CD4-positive, alpha-beta T cell treated with Interleukin-2 at 100 ng/mL for 4 hours (primary cell): ENCODE results near the gene ATAD3C.
"Not testable (repeated sequence)": the region's sequence is repeated elsewhere in the genome, so short reads cannot be mapped to it uniquely, and the experiment has no call there.

ENCODE experiments used
- DNase-seq: peaks from one replicate; pipeline ENCODE4 v3.0.0-alpha.2; 2020; ENCODE audit warnings: low spot score

Gene ATAD3C

DNA sequence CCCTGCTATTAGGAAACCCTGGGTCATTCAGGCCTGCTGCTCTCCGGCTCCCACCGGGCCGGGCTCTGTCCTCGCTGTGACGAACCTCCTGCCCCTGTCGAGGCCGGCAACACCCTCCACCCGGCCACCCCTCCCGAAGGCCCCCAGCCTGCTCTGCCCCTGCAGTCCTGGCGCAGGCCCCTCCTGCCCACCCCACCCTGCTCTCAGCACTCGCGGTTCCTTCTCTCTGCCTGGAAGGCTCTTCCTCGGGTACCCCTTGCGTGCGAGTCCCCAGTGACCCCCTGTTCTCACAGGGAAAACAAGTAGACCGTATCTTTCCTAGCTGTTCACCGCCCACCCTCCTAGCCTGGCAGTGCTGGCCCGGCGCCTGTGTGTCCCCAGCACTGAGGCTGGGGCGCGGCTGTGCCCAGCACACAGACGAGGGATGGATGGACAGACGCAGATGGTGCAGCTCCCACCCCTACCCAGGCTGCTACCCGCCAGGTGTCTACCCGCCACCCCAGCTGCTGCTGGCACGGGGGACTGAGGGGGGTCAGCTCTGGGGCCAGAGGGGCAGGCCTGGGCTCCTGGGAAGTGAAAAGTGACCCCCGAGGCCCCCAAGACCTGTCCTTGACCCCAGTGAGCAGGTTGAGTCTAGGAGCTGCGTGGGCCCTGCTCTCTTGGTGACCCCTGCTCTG lies 17.1 kb upstream of the ATAD3C start:
- no peak for DNase-seq

DNA sequence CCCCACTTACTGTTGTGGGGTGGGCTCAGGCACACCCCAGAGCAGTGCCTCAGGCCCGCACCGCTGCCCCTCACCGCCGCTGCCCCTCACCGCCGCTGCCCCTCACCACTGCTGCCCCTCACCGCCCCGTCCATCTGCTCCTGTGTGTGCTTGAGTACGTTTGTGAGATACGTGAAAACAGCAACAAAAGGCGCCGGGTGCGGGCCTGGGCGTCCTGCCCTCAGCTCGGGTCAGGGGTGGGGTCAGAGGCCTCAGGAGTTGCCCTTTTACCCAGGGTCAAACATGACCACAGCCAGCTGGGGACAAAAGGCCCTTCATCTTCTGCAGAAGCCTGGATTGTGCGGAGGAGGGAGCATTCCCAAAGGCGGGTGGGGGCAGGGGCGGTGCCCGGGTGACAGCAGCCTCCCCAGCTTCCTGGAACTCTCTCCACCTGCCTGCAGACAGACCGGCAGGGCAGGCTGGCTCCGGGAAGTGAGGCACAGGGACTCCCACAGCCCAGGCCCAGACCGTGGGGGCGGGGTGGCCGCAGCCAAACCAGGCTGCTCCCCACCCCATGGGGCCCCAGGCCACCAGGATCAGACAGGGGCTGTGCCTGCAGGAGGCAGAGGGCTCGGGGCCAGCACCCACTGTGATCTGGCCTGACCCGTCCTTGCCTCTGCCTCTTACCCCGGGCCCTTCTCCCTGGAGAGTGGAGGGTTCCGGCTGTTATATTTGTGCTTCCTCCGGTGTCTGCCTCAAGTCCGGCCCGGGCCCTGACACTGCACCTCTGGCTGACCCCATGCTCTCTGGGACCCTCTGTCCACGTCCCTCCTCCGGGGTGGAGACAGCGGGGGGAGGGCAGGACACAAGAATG lies 16.3 kb upstream of the ATAD3C start:
- DNase-seq = no peak

DNA sequence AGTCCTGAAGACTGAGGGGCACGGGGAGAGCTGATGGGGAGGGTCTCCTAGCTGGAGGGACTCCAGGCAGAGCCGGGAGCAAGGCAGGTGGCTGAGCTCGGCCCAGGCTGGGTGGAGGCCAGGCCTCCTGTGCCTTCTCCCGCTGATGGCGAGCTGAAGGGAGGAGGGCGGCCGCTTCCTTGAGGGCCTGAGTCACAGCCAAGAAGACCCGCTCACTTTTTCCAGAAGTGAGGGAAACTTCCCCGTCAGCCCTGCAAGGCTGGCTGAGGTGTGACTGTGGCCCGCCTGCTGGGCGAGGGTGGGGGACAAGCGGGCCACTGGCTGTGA lies 15.7 kb upstream of the ATAD3C start:
- DNase-seq = no peak

DNA sequence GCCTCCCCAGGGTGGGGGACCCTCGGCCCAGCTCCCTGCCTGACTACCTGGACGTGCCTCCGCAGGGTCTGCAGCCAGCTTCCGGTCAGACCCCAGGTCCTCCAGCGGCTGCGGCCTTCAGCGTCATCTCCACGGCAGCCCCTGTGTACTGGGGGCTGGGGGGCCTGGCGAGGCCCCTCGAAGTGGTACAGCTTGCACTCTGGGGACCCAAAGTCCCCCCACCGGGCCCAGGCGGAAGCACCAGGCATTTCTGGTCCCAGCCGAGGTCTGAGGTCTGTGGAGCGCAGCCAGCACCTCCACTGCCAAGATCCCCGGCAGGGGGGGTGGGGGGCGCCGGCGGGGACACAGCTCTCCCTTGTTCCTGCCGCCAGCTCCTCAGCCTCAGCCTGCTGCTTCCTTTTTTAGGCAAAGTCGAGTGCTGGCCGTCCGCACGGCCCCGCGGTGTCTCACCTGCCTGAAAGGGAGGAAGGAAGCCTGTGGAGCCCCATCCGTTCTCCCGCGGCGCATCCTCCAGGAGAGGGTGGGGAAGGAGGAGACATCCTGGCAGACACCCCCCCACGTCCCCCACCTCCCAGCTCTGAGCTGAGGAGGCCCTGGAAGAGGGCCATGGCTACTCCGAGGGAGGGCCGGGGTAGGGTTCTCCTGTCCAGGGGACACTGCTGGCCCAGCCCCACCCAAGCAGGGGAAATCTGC lies 15.2 kb upstream of the ATAD3C start:
- DNase-seq = no peak

DNA sequence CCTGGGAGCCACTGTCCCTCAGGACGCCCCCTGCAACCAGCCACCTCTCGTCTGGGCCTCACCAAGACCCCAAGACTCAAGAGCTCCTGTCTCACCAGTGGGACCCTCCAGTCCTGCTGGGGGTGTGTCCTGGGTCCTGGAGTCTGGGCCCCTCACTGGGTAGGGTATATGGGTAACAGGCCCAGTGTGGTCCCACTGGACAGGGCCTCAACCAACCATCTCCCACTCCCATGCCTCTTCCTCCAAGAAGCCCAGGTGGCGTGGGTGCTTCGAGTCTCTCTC lies 14.7 kb upstream of the ATAD3C start:
- no peak for DNase-seq

DNA sequence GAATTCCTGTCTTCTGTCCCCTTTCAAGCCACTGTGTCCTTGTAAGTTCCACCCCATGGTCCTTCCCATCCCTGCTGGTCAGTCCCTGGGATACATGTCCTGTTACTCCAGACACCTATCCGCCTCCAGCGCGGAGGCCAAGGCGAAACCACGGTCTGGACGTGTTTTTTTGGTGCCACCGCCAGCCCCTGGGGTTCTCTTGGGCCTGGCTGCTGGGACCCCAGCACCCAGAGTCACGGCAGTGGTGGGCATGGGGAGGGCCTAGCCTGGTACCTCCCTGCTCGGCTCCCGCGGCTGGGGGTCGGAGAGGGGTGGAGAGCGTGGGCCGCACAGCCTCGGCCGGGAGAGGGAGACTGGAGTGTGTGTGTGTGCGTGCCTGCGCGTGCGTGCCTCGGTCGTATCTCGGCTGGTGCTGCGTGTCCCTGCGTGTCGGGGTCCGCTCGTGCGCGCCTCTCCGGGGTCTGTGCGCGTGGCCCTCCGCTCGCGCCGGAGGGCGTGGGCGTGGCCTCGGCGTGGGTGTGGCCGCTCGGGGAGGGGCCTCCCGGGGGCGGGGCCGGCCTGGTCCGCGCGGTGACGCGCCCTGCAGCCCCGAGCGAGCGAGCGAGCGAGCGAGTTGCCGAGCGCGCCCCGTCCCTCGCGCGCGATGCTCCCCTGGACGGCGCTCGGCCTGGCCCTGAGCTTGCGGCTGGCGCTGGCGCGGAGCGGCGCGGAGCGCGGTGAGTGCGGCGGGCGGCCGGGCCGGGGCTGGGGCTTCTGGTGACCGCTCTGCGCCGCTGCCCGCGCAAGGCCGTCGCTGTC lies 14.2 kb upstream of the ATAD3C start, which contains the start of gene VWA1:
TSS of gene VWA1 (plus strand) at position 585 of the 798 bp plus-strand sequence. CDS start at position 644, 59 bp downstream.
- DNase-seq = peak; percentile 45

DNA sequence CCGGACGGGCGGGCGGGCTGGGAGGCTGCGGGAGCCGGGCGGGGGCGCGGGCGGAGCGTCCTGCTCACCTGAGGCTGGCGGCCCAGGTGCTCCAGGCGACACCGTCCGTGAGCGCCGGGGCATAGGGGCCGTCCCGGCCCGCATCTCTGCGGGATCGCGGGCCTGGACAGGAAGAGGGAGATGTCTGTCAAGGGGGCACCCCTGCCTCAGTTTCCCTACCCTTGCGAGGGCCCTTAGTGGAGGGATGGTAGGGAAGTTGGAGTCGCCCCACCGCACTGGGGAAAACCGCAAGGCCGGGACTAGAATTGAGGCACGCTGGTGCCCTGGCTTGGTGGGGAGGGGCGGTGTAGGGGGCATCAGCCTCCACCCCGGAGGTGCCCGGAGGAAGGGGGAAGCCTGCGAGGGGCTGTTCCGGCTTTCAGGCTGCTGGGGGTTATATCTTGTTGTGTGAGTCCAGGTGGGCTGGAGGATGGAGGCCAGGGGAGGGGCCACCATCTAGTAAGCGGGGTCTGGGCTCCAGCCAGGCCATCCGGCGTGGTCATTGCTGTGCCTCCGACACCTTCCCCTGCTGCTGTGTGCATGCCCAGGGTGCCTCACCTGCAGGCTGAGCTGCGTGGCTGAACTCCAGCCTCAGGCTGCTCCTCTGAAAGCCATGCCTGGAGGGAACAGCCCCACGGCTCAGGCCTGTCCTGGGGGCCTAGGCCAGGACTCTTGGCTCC lies 13.4 kb upstream of the ATAD3C start:
- no peak for DNase-seq

DNA sequence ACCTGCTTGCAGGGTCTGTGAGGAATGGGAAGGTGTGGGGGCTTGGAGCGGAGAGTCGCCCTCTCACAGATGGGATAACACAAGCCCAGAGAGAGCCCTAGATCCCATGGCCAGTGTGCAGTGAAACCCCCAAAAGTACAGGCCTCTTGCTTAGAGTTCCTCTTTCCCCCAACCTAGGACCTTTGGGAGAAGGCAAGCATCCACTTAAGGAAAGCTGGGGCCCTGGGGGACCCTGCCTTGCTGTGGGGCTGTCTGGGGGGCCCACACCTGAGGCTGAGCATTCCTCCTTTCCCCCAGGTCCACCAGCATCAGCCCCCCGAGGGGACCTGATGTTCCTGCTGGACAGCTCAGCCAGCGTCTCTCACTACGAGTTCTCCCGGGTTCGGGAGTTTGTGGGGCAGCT lies 12.9 kb upstream of the ATAD3C start:
- no peak for DNase-seq

DNA sequence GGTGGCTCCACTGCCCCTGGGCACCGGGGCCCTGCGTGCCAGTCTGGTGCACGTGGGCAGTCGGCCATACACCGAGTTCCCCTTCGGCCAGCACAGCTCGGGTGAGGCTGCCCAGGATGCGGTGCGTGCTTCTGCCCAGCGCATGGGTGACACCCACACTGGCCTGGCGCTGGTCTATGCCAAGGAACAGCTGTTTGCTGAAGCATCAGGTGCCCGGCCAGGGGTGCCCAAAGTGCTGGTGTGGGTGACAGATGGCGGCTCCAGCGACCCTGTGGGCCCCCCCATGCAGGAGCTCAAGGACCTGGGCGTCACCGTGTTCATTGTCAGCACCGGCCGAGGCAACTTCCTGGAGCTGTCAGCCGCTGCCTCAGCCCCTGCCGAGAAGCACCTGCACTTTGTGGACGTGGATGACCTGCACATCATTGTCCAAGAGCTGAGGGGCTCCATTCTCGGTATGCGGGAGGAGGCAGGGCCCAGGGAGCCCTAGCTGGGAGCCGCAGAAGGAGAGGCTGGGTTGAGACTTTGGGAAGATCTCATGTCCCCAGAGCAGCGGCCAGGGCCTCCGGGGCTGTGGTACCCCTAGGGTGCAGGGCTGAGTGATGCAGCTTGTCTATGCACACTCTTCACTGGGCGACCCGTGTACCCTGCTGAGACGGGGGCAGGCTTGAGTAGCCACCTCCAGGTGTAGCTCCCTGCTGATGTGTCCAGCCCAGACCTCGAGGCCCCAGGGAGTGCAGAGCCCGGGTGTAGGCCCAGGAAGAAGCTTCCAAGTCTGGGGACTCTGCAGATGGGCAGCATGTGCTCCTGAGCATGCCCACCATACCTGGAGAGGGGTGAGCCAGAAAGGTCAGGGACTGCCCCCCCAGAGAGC lies 12.2 kb upstream of the ATAD3C start:
- DNase-seq = no peak

DNA sequence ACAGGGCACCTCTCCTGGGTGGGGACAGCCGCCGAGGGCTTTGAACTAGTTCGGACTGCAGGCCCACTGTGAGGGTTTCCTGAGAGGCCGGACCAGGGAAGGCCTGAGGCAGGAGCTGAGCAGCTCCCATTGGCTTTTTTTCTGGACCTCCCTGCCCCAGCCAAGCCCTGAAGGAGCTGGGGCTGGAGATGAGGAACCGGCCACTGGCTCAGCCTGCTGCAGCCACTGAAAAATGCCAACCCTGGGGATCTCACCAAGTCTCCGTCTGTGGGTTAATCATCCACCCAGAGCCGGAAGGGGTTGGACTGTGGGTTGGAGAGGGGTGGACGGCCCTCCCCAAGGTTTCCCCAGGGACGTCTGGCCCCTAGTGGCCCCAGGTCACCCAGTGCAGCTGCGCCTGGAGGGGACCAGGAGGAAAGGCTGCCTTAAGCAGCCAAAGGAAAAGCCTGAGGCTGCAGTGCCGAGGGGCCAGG lies 11.5 kb upstream of the ATAD3C start:
- DNase-seq = no peak

DNA sequence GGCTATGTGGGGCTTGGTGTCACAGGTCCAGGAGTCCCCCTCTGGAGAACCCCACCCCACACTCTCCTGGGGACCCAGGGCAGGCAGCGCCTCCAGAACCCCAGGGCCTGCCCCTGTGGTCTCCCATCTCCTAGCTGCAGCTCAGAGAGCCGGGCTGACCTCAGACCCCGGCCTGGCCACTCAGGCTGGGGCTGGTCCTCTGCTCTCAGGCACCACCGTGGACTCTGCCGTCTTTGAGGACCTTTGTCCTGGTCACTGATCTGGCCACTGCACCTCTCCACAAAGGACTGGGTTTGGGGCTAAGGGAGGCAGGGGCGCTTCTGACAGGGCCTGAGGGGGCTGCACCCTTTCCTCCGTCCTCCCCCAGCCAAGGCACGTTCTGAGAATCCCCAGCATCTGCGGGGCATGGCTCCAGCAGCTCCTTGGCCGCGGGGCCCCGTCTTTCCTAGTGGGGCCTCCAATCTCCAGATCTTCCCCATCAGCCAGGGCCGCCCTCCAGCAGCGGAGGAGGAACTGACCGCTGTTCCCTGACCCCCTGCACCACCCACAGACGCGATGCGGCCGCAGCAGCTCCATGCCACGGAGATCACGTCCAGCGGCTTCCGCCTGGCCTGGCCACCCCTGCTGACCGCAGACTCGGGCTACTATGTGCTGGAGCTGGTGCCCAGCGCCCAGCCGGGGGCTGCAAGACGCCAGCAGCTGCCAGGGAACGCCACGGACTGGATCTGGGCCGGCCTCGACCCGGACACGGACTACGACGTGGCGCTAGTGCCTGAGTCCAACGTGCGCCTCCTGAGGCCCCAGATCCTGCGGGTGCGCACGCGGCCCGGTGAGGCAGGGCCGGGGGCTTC lies 10.7 kb upstream of the ATAD3C start:
- DNase-seq = no peak

DNA sequence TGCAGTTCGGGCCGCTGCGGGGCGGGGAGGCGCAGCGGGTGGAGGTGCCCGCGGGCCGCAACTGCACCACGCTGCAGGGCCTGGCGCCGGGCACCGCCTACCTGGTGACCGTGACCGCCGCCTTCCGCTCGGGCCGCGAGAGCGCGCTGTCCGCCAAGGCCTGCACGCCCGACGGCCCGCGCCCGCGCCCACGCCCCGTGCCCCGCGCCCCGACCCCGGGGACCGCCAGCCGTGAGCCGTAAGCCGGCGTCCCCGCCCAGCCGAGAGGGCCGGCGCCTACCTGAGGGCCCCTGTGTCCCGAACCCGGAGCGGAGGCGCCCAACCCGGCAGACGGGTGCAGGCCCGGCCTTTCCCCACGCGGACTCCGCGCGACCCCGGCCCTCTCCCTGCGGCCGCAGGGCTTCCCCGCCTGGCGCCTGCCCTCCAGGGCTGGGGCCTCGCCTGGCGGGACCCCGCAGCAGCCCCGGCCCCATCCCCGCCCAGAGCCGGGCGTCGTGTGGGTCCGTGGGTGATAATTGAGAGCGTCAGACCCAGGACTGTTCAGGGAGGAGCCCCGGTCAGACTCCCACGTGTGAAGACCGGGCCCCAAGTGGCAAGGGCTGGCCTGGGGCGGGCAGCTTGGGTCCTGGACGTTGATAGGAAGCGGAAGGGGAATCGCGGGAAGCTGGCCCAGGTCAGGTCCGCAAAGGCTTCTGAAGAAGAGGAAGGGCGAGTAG lies 9.8 kb upstream of the ATAD3C start:
- no peak for DNase-seq

DNA sequence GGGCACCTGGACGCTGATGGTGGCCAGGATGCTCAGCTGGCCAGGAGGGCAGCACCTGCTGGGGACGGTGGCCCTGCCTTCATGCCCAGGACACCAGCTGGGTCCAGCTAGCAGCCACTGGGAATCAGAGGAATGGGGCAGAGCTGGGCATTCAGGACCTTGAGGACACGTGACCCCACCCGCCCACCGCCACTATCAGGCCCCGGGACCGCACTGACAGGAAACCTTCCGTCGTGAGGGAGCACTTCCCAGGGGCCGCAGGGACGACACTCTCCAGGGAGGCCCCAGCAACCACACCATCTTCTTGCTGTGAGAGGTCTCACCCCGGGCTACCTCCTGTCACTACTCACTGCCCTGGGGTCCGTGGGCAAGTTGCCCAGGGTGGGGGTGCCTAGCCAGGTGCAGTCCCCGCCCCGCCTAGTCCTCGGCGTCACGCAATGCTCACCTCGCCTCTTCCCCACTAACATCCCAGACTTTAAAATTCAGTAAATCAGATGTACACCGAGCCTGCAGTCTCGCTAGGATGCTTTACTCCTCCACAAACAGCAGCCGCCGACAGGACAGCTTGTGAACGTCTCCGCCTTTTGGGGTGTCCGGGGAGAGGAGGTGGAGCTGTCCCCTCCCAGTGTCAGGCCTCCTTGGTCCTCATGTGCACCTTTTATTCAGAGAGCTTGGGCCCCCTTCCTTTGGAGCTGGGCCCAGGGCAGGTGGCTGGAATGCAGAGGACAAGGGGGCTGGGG lies 9.1 kb upstream of the ATAD3C start:
- no peak for DNase-seq

DNA sequence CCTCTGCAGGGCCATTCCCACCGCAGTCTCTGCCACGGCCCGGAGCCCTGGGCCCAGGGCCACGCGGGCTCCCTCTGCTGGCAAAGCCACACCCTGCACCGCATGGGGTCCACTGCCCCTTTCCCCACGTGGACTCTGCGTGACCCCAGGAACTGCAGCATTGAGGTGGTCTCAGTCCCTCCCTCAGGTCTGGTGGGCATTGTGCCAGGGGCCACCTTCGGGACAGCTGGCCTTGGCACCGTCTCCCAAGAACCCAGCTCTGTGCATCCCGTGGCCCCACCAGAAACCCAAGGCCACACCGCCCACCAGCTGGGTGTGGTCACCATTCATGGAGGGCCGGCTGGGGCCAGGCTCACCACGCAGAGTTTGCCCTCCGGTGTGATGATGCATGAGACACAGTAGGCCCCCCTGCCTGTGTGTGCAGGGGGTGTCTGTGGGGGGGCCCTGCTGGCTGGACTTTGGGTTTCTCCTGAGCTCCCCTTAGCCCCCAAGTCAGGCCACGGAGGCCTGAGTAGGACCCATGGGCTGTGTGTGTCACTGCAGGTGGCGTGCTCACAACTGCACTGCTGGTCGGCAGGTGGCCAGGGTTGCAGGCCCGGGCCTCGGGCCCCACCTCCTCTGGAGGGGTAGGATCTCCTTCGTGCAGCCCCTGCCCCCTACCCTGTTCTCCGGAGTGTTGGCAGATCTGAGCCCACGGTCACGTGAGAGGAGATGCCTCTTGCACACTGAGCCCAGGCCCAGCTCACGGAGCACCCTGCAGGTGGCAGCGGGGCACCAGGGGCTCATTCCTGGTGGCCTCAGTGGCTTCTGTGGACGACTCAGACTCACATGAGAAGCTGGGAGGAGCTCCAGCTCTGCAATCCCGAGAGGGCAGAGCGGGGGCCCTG lies 8.2 kb upstream of the ATAD3C start:
- peak; percentile 35 for DNase-seq

DNA sequence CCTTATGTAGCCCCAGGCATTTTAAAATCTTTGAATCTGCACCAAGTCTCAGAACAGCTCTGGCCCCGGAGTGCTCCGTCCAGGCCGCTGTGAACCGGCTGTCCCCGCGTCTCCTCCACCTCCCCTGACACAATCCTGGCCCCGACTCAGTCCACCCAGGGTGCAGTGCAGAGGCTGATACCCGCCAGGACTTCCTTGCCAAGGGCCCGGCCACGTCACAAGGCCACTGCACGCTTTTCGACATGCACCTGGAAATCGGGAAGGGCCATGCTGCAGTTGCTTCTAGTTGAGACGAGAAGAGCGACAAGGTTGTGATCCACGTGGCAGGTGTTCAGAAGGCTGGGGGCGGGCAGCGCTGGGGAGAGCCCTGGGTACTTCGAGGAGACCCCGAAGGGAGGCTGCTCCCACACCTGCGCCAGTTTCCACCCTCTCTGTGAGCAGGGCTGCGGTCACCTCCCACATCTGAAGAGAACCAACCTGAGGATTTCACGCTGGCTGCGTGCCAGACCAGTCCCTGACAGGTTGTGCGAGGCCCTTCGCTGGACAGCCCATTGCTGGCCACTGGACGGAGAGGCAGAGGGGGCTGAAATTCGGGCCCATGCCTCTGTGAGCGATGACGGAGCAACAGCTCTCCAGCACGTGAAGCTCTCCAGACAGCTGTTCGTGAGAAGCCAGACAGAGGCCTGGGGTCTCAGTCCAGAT lies 7.3 kb upstream of the ATAD3C start:
- DNase-seq = no peak

DNA sequence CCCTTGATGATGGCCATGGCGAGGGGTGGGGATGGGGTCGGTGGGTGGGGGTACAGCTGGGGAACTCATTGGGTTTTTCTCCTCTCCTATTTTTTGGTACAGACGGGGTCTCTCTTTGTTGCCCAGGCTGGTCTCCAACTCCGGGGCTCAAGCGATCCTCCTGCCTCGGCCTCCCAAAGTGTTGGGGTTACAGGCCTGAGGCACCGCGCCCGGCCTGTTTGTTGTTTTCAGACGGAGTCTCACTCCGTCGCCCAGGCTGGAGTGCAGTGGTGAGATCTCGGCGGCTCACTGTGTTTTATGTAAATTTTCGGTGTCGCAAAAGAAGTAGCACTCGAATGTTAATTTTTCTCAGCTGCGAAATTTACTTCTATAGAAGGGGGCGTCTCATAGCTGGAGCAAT lies 2.9 kb upstream of the ATAD3C start:
- DNase-seq = not testable (repeated sequence)

DNA sequence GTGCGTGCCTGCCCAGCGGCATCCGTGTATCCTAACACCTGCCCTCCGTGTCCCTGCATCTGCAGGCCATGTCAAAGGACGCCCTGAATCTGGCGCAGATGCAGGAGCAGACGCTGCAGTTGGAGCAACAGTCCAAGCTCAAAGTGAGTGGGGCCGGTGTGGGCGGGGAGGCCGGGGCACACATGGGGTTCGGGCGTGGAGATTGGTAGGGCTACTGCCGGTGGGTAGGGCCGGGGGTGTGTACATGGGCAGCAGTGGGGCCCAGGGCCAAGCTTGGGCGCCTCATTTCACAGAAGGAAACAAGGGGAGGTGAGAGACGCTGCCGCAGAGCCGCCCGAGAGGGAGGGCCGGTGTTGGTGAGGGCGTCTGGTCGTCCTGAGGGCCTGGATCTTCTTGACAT lies 1.1 kb downstream of the ATAD3C start:
- not testable (repeated sequence) for DNase-seq
